OCI-LY7 (cell line): ENCODE measurements around the gene DSG3. TPM values are rescaled to one million over a fixed set of nuclear protein-coding genes. Genes with fewer than 3 reads are reported as not detected.

ENCODE experiments used
- BruUV-seq: library from RNA; stranded (reverse); fragments of 400-500 nt; replicated peaks from 2 replicates; lab custom pipeline; 2021; lab: Mats Ljungman, UMichigan
- CTCF ChIA-PET: fragments of 300-600 bp; sonication (Branson Sonifier 250); formaldehyde crosslinking; loops from one replicate; lab custom pipeline; 2022; ENCODE audit warnings: antibody characterized with exemption; ENCODE audit not compliant: unreplicated experiment; lab: Charles Lee
- POLR2A ChIA-PET: fragments of 300-600 bp; sonication (Branson Sonifier 250); formaldehyde crosslinking; loops from one replicate; lab custom pipeline; 2022; ENCODE audit warnings: antibody characterized with exemption; lab: Charles Lee
- DNase-seq: peaks from one replicate; pipeline ENCODE4 v3.0.0-alpha.2; 2015; ENCODE audit warnings: low spot score
- H2AFZ ChIP-seq: fragments of 200-600 bp; sonication (generic), shearing (Covaris generic); 2 replicates; pipeline ENCODE4 v1.6.1; 2014; ENCODE audit warnings: mild to moderate bottlenecking, antibody characterized with exemption, low read length, moderate library complexity
- H3K27ac ChIP-seq: fragments of 200-600 bp; sonication (generic); 2 replicates; pipeline ENCODE4 v1.5.1; 2014; ENCODE audit warnings: mixed run types, low read depth, mild to moderate bottlenecking, moderate library complexity, low read length, inconsistent platforms; ENCODE audit not compliant: poor library complexity, severe bottlenecking
- H3K36me3 ChIP-seq: fragments of 200-600 bp; sonication (generic); 2 replicates; pipeline ENCODE4 v1.6.1; 2014; ENCODE audit warnings: mild to moderate bottlenecking, antibody characterized with exemption, low read length, moderate library complexity, mixed read lengths; ENCODE audit not compliant: insufficient read depth
- H3K4me1 ChIP-seq: fragments of 200-600 bp; sonication (generic); 2 replicates; pipeline ENCODE4 v1.5.1; 2014; ENCODE audit warnings: mild to moderate bottlenecking, low read length; ENCODE audit not compliant: insufficient read depth, poor library complexity, severe bottlenecking
- H3K4me2 ChIP-seq: fragments of 200-600 bp; sonication (generic); 2 replicates; pipeline ENCODE4 v1.6.1; 2014; ENCODE audit warnings: mild to moderate bottlenecking, low read length
- H3K4me3 ChIP-seq: fragments of 200-600 bp; sonication (generic); 2 replicates; pipeline ENCODE4 v1.5.1; 2014; ENCODE audit warnings: mild to moderate bottlenecking, low read depth, low read length; ENCODE audit not compliant: poor library complexity, severe bottlenecking
- H3K79me2 ChIP-seq: fragments of 200-600 bp; sonication (generic); 2 replicates; pipeline ENCODE4 v1.6.1; 2016; ENCODE audit warnings: low read depth, mild to moderate bottlenecking, low read length, moderate library complexity, mixed read lengths; ENCODE audit not compliant: insufficient read depth
- H3K9me2 ChIP-seq: fragments of 200-600 bp; sonication (generic); 2 replicates; pipeline ENCODE4 v1.6.1; 2016; ENCODE audit warnings: mild to moderate bottlenecking, low read length, mixed read lengths; ENCODE audit not compliant: insufficient read depth
- H3K9me3 ChIP-seq: fragments of 200-600 bp; sonication (generic); 2 replicates; pipeline ENCODE4 v1.6.1; 2014; ENCODE audit warnings: mild to moderate bottlenecking, mixed run types, low read length, mixed read lengths
- H4K20me1 ChIP-seq: fragments of 200-600 bp; sonication (generic); 2 replicates; pipeline ENCODE4 v1.6.1; 2014; ENCODE audit warnings: mild to moderate bottlenecking, antibody characterized with exemption, low read length, moderate library complexity, mixed read lengths; ENCODE audit not compliant: insufficient read depth
- EZH2phosphoT487 ChIP-seq: fragments of 200-600 bp; sonication (generic); IDR thresholded peaks from 2 replicates; pipeline ENCODE4 v1.6.1; 2018; ENCODE audit warnings: low read depth, borderline replicate concordance, mild to moderate bottlenecking, mixed run types, antibody characterized with exemption, low read length, moderate library complexity, mixed read lengths
- intact Hi-C: fragments of 100-400 bp; cut with micrococcal nuclease; formaldehyde crosslinking; loops from one replicate; pipeline ENCODE4 v1.10.0; 2022; ENCODE audit not compliant: unreplicated experiment
- total RNA-seq, 2 experiments: library from RNA; depleted of rRNA in 1 of 2; stranded (reverse); fragments of >200 nt in 1 of 2; shearing (Covaris generic) in 1 of 2; gene quantifications; 2 replicates each; pipeline ENCODE4 v1.2.3, GENCODE V29; 2014 to 2022
- TF ChIP-seq, protein P1 (sequence below): fragments of 200-600 bp; sonication (generic); conservative IDR thresholded peaks from 2 replicates; pipeline ENCODE4 v1.5.1; 2014; ENCODE audit warnings: mild to moderate bottlenecking, antibody characterized with exemption, low read length, moderate library complexity, mixed read lengths

Gene DSG3
- total RNA-seq, 2 experiments from 2014 or later, result not detected

DNA sequence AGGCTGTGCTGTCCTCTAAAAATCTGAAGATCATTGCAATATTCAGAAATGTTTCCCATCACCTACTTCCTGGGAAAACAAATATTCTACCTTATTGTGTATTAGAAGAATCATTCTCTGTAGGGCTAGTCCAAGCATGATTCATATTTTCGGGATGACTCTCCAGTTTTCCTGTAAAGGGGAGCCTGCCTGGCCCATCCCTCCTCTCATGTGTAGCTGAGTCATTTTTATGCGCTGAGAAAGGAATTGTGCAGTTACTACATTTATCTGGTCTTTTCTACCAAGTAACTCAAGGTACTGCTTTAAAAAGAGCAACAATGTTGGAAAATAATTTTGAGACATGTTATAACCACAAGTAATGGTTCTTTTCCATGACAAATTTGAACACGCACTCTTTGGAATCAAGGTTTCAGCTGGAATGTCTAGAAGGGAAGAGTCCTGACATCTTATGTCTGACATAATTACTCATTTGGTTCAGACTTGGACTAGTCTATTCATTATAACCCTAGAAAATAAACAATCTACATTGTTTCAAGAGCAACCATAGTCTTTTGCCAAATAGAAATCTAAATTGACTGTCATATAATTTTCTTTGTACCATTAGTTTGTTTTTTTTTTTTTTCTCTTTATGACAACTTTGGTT is 6.6 kb downstream of the DSG3 start:
- H3K4me3 ChIP-seq, result no peak overlapping the region
- no peaks in the 10 kb centered on the region for H3K36me3 ChIP-seq
- H2AFZ ChIP-seq, result no peak overlapping the region
- CTCF ChIA-PET, result no interaction called here
- intact Hi-C loops, result no loop called here
- DNase-seq, result no peak
- H3K9me2 ChIP-seq, result no peaks in the 10 kb centered on the region
- H3K9me3 ChIP-seq, result no peaks in the 10 kb centered on the region
- no peaks in the 10 kb centered on the region for H4K20me1 ChIP-seq
- POLR2A ChIA-PET, result no interaction called here
- no peaks in the 10 kb centered on the region for H3K4me1 ChIP-seq
- no peak overlapping the region for H3K4me2 ChIP-seq
- no peak overlapping the region for H3K27ac ChIP-seq
- TF ChIP-seq, protein P1, sequence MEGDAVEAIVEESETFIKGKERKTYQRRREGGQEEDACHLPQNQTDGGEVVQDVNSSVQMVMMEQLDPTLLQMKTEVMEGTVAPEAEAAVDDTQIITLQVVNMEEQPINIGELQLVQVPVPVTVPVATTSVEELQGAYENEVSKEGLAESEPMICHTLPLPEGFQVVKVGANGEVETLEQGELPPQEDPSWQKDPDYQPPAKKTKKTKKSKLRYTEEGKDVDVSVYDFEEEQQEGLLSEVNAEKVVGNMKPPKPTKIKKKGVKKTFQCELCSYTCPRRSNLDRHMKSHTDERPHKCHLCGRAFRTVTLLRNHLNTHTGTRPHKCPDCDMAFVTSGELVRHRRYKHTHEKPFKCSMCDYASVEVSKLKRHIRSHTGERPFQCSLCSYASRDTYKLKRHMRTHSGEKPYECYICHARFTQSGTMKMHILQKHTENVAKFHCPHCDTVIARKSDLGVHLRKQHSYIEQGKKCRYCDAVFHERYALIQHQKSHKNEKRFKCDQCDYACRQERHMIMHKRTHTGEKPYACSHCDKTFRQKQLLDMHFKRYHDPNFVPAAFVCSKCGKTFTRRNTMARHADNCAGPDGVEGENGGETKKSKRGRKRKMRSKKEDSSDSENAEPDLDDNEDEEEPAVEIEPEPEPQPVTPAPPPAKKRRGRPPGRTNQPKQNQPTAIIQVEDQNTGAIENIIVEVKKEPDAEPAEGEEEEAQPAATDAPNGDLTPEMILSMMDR, result no peak
- no peak for TF ChIP-seq EZH2phosphoT487
- no peaks in the 10 kb centered on the region for H3K79me2 ChIP-seq
- no TSS peak for BruUV-seq

DNA sequence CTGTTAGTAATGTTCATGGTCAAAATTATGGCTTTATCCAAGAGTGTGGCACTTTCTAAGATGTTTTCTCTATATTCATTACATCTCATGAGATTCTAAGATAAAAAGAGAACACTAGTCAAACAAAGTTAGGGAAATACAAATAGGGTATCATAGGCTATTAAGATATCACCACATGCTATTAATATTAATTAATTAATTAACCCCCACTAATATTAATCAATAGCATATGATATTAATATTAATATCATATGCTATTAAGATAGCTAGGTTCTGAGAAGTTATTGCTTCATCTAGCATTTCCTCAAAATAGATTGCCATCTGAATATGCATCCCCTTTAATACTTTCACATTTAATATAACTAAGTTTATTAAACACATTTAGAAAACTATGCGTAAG is 22.1 kb downstream of the DSG3 start:
- H2AFZ ChIP-seq, result no peak overlapping the region
- POLR2A ChIA-PET, result no interaction called here
- H3K9me2 ChIP-seq, result no peaks in the 10 kb centered on the region
- no peaks in the 10 kb centered on the region for H4K20me1 ChIP-seq
- H3K4me3 ChIP-seq, result no peak overlapping the region
- intact Hi-C loops, result no loop called here
- H3K27ac ChIP-seq, result no peak overlapping the region
- H3K4me1 ChIP-seq, result no peaks in the 10 kb centered on the region
- no peaks in the 10 kb centered on the region for H3K9me3 ChIP-seq
- no peaks in the 10 kb centered on the region for H3K79me2 ChIP-seq
- CTCF ChIA-PET, result no interaction called here
- BruUV-seq, result no TSS peak
- no peaks in the 10 kb centered on the region for H3K36me3 ChIP-seq
- TF ChIP-seq, protein P1, result no peak
- no peak for TF ChIP-seq EZH2phosphoT487
- H3K4me2 ChIP-seq, result no peak overlapping the region
- DNase-seq, result no peak

DNA sequence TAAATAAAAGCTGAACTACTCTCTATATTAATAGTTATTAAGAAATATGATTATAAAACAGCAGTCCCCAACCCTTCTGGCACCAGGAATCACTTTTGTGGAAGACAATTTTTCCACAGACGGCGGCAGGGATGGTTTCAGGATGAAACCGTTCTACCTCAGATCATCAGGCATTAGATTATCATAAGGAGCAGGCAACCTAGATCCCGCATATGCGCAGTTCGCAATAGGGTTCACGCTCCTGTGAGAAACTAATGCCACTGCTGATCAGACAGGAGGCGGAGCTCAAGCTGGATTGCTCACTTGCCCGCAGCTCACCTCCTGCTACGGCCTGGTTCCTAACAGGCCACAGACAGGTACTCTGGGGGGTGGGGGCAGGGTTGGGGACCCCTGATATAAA is 31.1 kb downstream of the DSG3 start:
- intact Hi-C loops, result no loop called here
- Histone ChIP-seq H3K4me3 (no peak overlapping the region), H3K36me3 (no peaks in the 10 kb centered on the region), H3K27ac (no peak overlapping the region), H3K4me1 (no peaks in the 10 kb centered on the region), H3K79me2 (no peaks in the 10 kb centered on the region), H3K4me2 (no peak overlapping the region), H2AFZ (no peak overlapping the region), H4K20me1 (no peaks in the 10 kb centered on the region), H3K9me3 (no peaks in the 10 kb centered on the region), H3K9me2 (no peaks in the 10 kb centered on the region)
- POLR2A ChIA-PET, result no interaction called here
- CTCF ChIA-PET, result no interaction called here
- BruUV-seq, result no TSS peak
- TF ChIP-seq EZH2phosphoT487, result no peak
- TF ChIP-seq, protein P1, result no peak
- DNase-seq, result no peak
